Body of pancreas (tissue), 4 donors: ENCODE data around the gene CREB5. TPM values are rescaled to one million over a fixed set of nuclear protein-coding genes. Genes with fewer than 3 reads are reported as not detected.

ENCODE experiments used
- ATAC-seq: fragments of 150-250 bp; one replicate; pipeline ENCODE4 v1.9.1; 2016
- DNase-seq, 4 donors: peaks; one replicate each; pipeline ENCODE4 v3.0.0-alpha.2; 2019
- H3K27ac ChIP-seq, 4 donors: fragments of 200-600 bp; sonication (generic); 1 replicate in 3 of 4; 2 replicates in 1 of 4; pipeline versions ENCODE4 v1.5.1 to v1.6.1; 2016 to 2019; ENCODE audit warnings: mild to moderate bottlenecking in 1 of 4, mixed read lengths in 1 of 4, moderate library complexity in 1 of 4
- H3K27me3 ChIP-seq, 2 donors: fragments of 200-600 bp; sonication (generic); one replicate each; pipeline ENCODE4 v1.6.0; 2016; ENCODE audit warnings: mild to moderate bottlenecking in 1 of 2
- H3K36me3 ChIP-seq, 2 donors: fragments of 200-600 bp; sonication (generic); replicated peaks in 1 of 2; 2 replicates each; pipeline ENCODE4 v1.5.1; 2016; ENCODE audit warnings: low read depth in 2 of 2; ENCODE audit not compliant: insufficient read depth in 1 of 2
- H3K4me1 ChIP-seq: fragments of 200-600 bp; sonication (generic); one replicate; pipeline ENCODE4 v1.6.0; 2016
- H3K4me3 ChIP-seq, 2 donors: fragments of 200-600 bp; sonication (generic); 1 replicate in 1 of 2; 2 replicates in 1 of 2; pipeline ENCODE4 v1.5.1; 2016 to 2019
- H3K9me3 ChIP-seq, 3 donors: fragments of 200-600 bp; sonication (generic); 1 replicate in 2 of 3; 2 replicates in 1 of 3; pipeline ENCODE4 v1.5.1; 2016
- CTCF ChIP-seq, 7 experiments: fragments of 450-650 bp in 4 of 7; fragments of 200-600 bp in 3 of 7; sonication (generic) in 3 of 7; IDR thresholded peaks; one replicate each; pipeline ENCODE4 v1.5.1; 2016 to 2019; ENCODE audit warnings: antibody characterized with exemption in 7 of 7
- POLR2A ChIP-seq, 3 donors: fragments of 450-650 bp; IDR thresholded peaks; one replicate each; pipeline ENCODE4 v1.6.1; 2016; ENCODE audit warnings: antibody characterized with exemption in 3 of 3, mild to moderate bottlenecking in 2 of 3
- WGBS, 2 donors: methylation state at CpG; one replicate each; pipeline ENCODE4 v1.1.5; 2017; 5-methylcytosine and 5-hydroxymethylcytosine counted together
- intact Hi-C: fragments of 100-400 bp; cut with DNase I; formaldehyde crosslinking; loops from one replicate; pipeline ENCODE4 v1.15.1; 2023
- total RNA-seq, 2 donors: library from RNA; depleted of rRNA; stranded (reverse); fragments of >200 nt; gene quantifications; one replicate each; pipeline ENCODE4 v1.1.0, GENCODE V29; 2016

Gene CREB5
- total RNA-seq, 2 donors from 2014 or later = 10.4 to 25.7 TPM

DNA sequence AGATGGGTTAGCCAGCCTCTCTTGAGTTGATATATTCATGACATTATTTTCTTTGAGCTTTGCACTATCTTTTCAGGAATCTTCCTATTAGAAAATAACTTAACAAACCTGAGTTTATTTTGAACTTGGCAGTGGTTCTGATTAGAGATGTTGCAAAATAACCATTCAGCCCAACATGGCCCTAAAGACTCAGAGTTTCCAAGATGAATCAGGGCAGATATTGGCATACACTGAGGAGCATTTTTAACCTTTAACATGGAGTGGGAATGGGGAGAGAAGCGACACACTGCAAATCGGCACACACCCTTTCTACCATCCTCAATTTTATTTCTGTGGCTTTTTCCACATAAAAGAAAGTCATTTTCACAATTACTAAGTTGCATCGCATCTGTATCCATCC is 355.0 kb downstream of the CREB5 start:
- H3K27me3 ChIP-seq = no peaks in the 10 kb centered on the region
- no peaks in the 10 kb centered on the region for H3K4me1 ChIP-seq
- H3K9me3 ChIP-seq = no peaks in the 10 kb centered on the region
- 77 to 78% methylated on average over 3 of the region's 3 CpGs for WGBS, 2 donors
- H3K36me3 ChIP-seq = no peaks in the 10 kb centered on the region
- ATAC-seq (no peak), DNase-seq (no peak)
- TF ChIP-seq CTCF (IDR thresholded peaks at IDR 0.05) (no peak), POLR2A (IDR thresholded peaks at IDR 0.05) (no peak)
- no peak overlapping the region for H3K4me3 ChIP-seq
- intact Hi-C loops = no loop called here
- no peak overlapping the region for H3K27ac ChIP-seq

DNA sequence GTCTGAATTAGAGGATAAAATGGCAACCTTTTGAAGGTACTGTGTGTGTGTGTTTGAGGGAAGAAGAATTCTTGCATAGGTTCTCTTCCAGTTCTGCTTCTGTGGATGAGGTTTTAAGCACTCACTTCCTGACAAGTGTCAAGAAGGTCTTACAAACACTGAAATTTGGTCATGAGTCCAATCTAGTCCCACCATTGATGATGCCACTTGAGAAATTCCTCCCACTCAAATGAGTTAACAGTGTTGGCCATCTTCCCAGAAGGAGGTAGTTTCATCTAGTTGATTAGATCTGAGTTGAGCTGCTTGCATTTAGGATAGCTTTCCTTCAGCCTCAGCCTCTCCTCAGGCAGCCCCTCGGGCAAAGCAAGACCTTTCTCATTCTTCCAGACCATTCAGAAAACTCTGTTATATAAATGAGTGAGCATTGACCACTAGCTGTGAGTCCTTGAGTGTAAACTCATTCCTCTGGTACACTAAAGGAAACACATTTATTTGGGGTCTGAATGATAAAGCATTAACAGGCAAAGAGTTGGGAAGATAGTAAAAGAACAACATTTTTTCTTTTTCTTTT is 356.3 kb downstream of the CREB5 start:
- Histone ChIP-seq H3K4me1 (peaks cover 1% of the 10 kb centered on the region), H3K4me3 (no peak overlapping the region), H3K27ac (no peak overlapping the region), H3K9me3 (no peaks in the 10 kb centered on the region), H3K27me3 (no peaks in the 10 kb centered on the region), H3K36me3 (no peaks in the 10 kb centered on the region)
- 67 to 69% methylated on average over 1 of the region's 1 CpG for WGBS, 2 donors
- ATAC-seq (no peak), DNase-seq (no peak)
- TF ChIP-seq CTCF (IDR thresholded peaks at IDR 0.05) (no peak), POLR2A (IDR thresholded peaks at IDR 0.05) (no peak)
- intact Hi-C loops = no loop called here

DNA sequence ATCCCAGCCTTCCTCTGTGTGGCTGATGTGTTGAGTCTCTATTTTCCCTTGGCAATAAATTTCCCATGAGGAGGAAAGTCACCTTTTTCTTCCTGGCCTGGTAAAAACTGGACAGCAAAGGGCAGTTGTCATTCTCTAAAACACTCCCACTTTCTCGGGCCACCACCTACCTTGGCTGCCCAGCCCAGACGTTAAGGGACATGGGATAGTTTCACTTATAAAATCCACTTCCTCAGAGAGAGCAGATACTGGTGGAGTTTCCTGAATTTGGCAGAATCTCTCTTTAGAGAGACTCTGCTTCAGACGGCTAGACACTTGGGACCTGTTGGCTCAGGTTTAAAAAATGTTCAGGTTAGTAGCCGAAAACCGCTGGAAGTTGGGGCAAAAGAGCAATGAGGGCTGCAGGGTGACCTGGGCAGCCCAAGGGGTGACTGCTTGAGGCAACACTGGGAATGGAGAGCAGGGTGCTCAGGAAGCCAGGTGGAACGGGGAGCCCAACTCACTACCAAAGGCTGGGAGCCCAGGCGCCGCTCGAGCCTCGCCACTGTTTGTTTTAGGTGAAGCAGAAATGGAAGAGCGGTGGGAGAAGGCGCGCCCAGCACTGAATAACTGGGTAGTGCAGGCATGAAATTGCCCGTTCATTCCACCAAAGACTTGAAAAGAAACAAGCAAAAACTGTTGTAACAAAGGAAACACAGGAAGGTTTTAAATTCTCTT is 359.7 kb downstream of the CREB5 start:
- Histone ChIP-seq H3K9me3 (no peaks in the 10 kb centered on the region), H3K4me1 (peaks cover 14% of the 10 kb centered on the region), H3K36me3 (no peaks in the 10 kb centered on the region), H3K27me3 (no peaks in the 10 kb centered on the region), H3K27ac (no peak overlapping the region), H3K4me3 (no peak overlapping the region)
- ATAC-seq = no peak
- intact Hi-C loops = no loop called here
- 91% methylated on average over 14 of the region's 14 CpGs for WGBS, 2 donors
- TF ChIP-seq CTCF (IDR thresholded peaks at IDR 0.05) = no peak
- TF ChIP-seq POLR2A (IDR thresholded peaks at IDR 0.05) = no peak
- no peak for DNase-seq

GRCh38 chr7:28773423-28774145 is 361.3 kb downstream of the CREB5 start:
- TF ChIP-seq POLR2A (IDR thresholded peaks at IDR 0.05) (no peak), CTCF (IDR thresholded peaks at IDR 0.05) (no peak)
- DNase-seq = no peak
- intact Hi-C loops = no loop called here
- Histone ChIP-seq H3K4me1 (peaks cover 14% of the 10 kb centered on the region), H3K27ac (no peak overlapping the region), H3K9me3 (no peaks in the 10 kb centered on the region), H3K27me3 (no peaks in the 10 kb centered on the region), H3K36me3 (no peaks in the 10 kb centered on the region), H3K4me3 (no peak overlapping the region)
- WGBS, 2 donors = 37 to 55% methylated on average over 6 of the region's 6 CpGs
- no peak for ATAC-seq
